ENCODE data around the gene DLX2. TPM values are rescaled to one million over a fixed set of nuclear protein-coding genes. Genes with fewer than 3 reads are reported as not detected.

Gene DLX2
- total RNA-seq, 2 donors from 2014 or later, result not detected

GRCh38 chr2:172086241-172087206 is 16.2 kb downstream of the DLX2 start:
- WGBS, 2 donors, result 6 to 11% methylated on average over 40 to 54 of the region's 54 CpGs
- intact Hi-C loops (cut with DNase I), result no loop called here
- Histone ChIP-seq H3K4me1 (peaks cover 44% of the 10 kb centered on the region), H3K9me3 (no peaks in the 10 kb centered on the region), H3K4me3 (no peak overlapping the region), H3K27me3 (peaks cover 0 to 92% of the 10 kb centered on the region in 2 donors), H3K36me3 (replicated peaks in 1 of 2; ENCODE audit: insufficient read depth in 1 of 2, low read depth in 2 of 2) (no peaks in the 10 kb centered on the region), H3K27ac (no peak overlapping the region)
- ATAC-seq, result no peak
- peak in 3 of 4 donors; percentile 43 to 59 (median 47) for DNase-seq
- TF ChIP-seq CTCF (IDR thresholded peaks at IDR 0.05), result peak in 4 of 7 experiments; percentile 9 to 36 (median 24)
- no peak for TF ChIP-seq POLR2A (IDR thresholded peaks at IDR 0.05)

- no peak for DNase-seq
- intact Hi-C loops (cut with DNase I), result no loop called here
- Histone ChIP-seq H3K27me3 (peaks cover 0 to 86% of the 10 kb centered on the region in 2 donors), H3K36me3 (replicated peaks in 1 of 2; ENCODE audit: insufficient read depth in 1 of 2, low read depth in 2 of 2) (no peaks in the 10 kb centered on the region), H3K27ac (no peak within 1 kb of the TSS), H3K4me1 (peaks cover 48% of the 10 kb centered on the region), H3K4me3 (peak within 1 kb of the TSS in 1 of 2 donors; percentile 11), H3K9me3 (no peaks in the 10 kb centered on the region)
- ATAC-seq, result no peak
- 6 to 10% methylated on average over 33 to 34 of the region's 34 CpGs for WGBS, 2 donors
- TF ChIP-seq CTCF (IDR thresholded peaks at IDR 0.05) (no peak), POLR2A (IDR thresholded peaks at IDR 0.05) (no peak)
Observed at GRCh38 chr2:172085460-172086159, 17.1 kb downstream of the DLX2 start, which contains the start of gene DLX1. Gene DLX1, plus strand, starts transcription at chr2:172085507. Its CDS starts 171 bp downstream, at chr2:172085678.

- peak; percentile 50 to 74 (median 64) for DNase-seq
- 3 to 4% methylated on average over 11 to 76 of the region's 76 CpGs for WGBS, 2 donors
- Histone ChIP-seq H3K4me3 (peak overlapping the region in 1 of 2 donors; percentile 11), H3K27me3 (peaks cover 0 to 84% of the 10 kb centered on the region in 2 donors), H3K36me3 (replicated peaks in 1 of 2; ENCODE audit: insufficient read depth in 1 of 2, low read depth in 2 of 2) (no peaks in the 10 kb centered on the region), H3K4me1 (peaks cover 48% of the 10 kb centered on the region), H3K27ac (no peak overlapping the region), H3K9me3 (no peaks in the 10 kb centered on the region)
- TF ChIP-seq POLR2A (IDR thresholded peaks at IDR 0.05) (no peak), CTCF (IDR thresholded peaks at IDR 0.05) (no peak)
- peak; percentile 72 for ATAC-seq
- intact Hi-C loops (cut with DNase I), result no loop called here
Observed at GRCh38 chr2:172084645-172085459, 17.8 kb downstream of the DLX2 start.

GRCh38 chr2:172084395-172084644 is 18.4 kb downstream of the DLX2 start:
- WGBS, 2 donors, result 6% methylated on average over 11 to 17 of the region's 17 CpGs
- DNase-seq (no peak), ATAC-seq (no peak)
- H3K4me1 ChIP-seq, result peaks cover 48% of the 10 kb centered on the region
- H3K27me3 ChIP-seq, result peaks cover 0 to 79% of the 10 kb centered on the region in 2 donors
- no peaks in the 10 kb centered on the region for H3K36me3 ChIP-seq (replicated peaks in 1 of 2; ENCODE audit: insufficient read depth in 1 of 2, low read depth in 2 of 2)
- H3K9me3 ChIP-seq, result no peaks in the 10 kb centered on the region
- intact Hi-C loops (cut with DNase I), result no loop called here
- no peak overlapping the region for H3K27ac ChIP-seq
- no peak for TF ChIP-seq CTCF (IDR thresholded peaks at IDR 0.05)
- TF ChIP-seq POLR2A (IDR thresholded peaks at IDR 0.05), result no peak
- no peak overlapping the region for H3K4me3 ChIP-seq
